Activated CD8-positive, alpha-beta T cell treated with anti-CD3 and anti-CD28 coated beads for 36 hours (primary cell): Measurements from ENCODE around the gene CLTC. TPM values are rescaled to one million over a fixed set of nuclear protein-coding genes. Genes with fewer than 3 reads are reported as not detected.
A peak's percentile ranks its signal among the peaks of the same experiment; 100 is the strongest.

Experiments used
- ATAC-seq: fragments of 200-7000 bp; cut with Tn5 transposase; one replicate; pipeline ENCODE4 v1.10.0; 2021; ENCODE audit warnings: mild to moderate bottlenecking, moderate library complexity
- CTCF ChIA-PET: fragments of 350-600 bp; sonication (Branson Sonifier 250); formaldehyde crosslinking; loops from one replicate; lab custom pipeline; 2021; ENCODE audit warnings: antibody characterized with exemption; lab: Charles Lee
- POLR2A ChIA-PET: fragments of 350-600 bp; sonication (Branson Sonifier 250); formaldehyde crosslinking; loops from one replicate; lab custom pipeline; 2021; ENCODE audit warnings: antibody characterized with exemption; lab: Charles Lee
- DNase-seq: peaks from one replicate; pipeline ENCODE4 v3.0.0-alpha.2; 2020
- H3K27ac Mint-ChIP-seq: one replicate; pipeline ENCODE4 v1.8.0; 2021; ENCODE audit warnings: mild to moderate bottlenecking, mixed read lengths
- H3K27me3 Mint-ChIP-seq: one replicate; pipeline ENCODE4 v1.8.0; 2021; ENCODE audit warnings: mixed read lengths
- H3K36me3 Mint-ChIP-seq: one replicate; pipeline ENCODE4 v1.8.0; 2021; ENCODE audit warnings: low read depth, mixed read lengths
- H3K4me1 Mint-ChIP-seq: one replicate; pipeline ENCODE4 v1.8.0; 2021; ENCODE audit warnings: low read depth, mixed read lengths
- H3K4me3 Mint-ChIP-seq: one replicate; pipeline ENCODE4 v1.8.0; 2021; ENCODE audit warnings: mild to moderate bottlenecking, moderate library complexity, mixed read lengths
- H3K9me3 Mint-ChIP-seq: one replicate; pipeline ENCODE4 v1.8.0; 2021; ENCODE audit warnings: mixed read lengths
- intact Hi-C: fragments of 100-400 bp; cut with micrococcal nuclease; formaldehyde crosslinking; loops from one replicate; pipeline ENCODE4 v1.10.0; 2022
- total RNA-seq, 2 experiments: library from RNA; stranded (reverse); gene quantifications; one replicate each; pipeline ENCODE4 v1.2.3, GENCODE V29; 2021
- TF ChIP-seq, protein P1 (sequence below): fragments of 200-600 bp; IDR thresholded peaks from one replicate; pipeline ENCODE4 v1.8.0; 2022; ENCODE audit warnings: antibody characterized with exemption, mild to moderate bottlenecking

Gene CLTC
- total RNA-seq, 2 experiments from 2014 or later: 137 to 142 TPM

DNA sequence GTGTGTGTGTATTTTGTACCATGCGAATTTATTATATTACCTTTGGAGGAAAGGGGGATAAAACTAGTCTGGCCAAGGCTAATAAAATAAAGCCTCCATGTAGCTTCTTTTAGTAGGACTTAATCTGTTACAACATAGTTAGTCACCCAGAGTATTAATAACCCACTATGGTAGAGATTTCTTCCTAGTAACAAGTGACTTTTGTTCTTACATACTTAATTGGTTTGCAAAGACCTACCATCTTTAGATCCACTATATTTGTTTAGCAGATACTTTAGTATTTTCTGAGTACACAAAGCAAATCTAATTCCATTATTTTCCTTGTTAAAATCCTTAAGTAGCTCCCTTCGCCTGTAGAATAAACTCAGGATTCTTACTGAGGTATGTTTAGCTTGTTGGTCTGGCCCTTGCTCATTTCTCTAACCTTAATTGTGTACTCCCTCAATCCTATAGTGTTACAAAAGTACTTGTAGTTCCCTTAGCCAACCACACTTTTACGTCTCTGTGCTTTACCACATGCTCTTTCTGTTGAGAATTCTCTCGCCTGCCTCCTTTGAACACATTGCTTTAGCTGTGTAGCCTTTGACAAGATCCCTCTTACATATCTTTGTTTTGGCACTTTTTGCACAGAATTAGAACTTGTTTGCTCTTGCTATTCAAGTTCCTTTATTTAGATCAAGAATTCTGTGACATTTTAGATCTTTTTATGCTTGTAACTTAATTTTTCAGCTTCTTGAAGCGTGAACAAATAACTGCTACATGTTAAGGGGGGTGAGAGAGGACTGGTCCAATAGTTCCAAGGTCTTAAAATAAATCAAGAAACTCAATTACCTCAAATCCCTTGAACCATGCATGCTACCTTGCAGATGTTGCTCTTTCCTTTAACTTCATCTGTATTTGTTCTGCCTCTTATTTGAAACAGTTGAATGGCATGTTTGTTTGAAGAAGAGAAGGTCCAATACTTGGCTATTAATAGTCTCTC lies 23.8 kb downstream of the CLTC start:
- no peak for ATAC-seq
- intact Hi-C loops: no loop called here
- Mint-ChIP-seq H3K4me1 (peaks cover 39% of the 10 kb centered on the region), H3K27me3 (no peaks in the 10 kb centered on the region), H3K9me3 (no peaks in the 10 kb centered on the region), H3K27ac (no peak overlapping the region), H3K4me3 (no peak overlapping the region), H3K36me3 (peaks cover 26% of the 10 kb centered on the region)
- CTCF ChIA-PET: interaction anchor here (1.1 to 1.6 kb wide), 3 partner anchors 9 to 40 kb away, joined by 4 read pairs; no protein-coding TSS in a partner anchor
- TF ChIP-seq, protein P1, sequence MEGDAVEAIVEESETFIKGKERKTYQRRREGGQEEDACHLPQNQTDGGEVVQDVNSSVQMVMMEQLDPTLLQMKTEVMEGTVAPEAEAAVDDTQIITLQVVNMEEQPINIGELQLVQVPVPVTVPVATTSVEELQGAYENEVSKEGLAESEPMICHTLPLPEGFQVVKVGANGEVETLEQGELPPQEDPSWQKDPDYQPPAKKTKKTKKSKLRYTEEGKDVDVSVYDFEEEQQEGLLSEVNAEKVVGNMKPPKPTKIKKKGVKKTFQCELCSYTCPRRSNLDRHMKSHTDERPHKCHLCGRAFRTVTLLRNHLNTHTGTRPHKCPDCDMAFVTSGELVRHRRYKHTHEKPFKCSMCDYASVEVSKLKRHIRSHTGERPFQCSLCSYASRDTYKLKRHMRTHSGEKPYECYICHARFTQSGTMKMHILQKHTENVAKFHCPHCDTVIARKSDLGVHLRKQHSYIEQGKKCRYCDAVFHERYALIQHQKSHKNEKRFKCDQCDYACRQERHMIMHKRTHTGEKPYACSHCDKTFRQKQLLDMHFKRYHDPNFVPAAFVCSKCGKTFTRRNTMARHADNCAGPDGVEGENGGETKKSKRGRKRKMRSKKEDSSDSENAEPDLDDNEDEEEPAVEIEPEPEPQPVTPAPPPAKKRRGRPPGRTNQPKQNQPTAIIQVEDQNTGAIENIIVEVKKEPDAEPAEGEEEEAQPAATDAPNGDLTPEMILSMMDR: no peak
- POLR2A ChIA-PET: interaction anchor here (0.6 to 1.2 kb wide), 5 partner anchors 19 to 179 kb away, joined by 3 to 7 read pairs (median 3); partner anchors contain the start of genes CLTC, PTRH2 and VMP1
- DNase-seq: no peak

- POLR2A ChIA-PET: no interaction called here
- Mint-ChIP-seq H3K27me3 (no peaks in the 10 kb centered on the region), H3K9me3 (no peaks in the 10 kb centered on the region), H3K4me1 (peaks cover 40% of the 10 kb centered on the region), H3K36me3 (peaks cover 52% of the 10 kb centered on the region), H3K27ac (no peak overlapping the region), H3K4me3 (no peak overlapping the region)
- no peak for ATAC-seq
- TF ChIP-seq, protein P1: no peak
- DNase-seq: no peak
- CTCF ChIA-PET: no interaction called here
- intact Hi-C loops: no loop called here
These were observed 27.6 kb downstream of the CLTC start for GRCh38 chr17:59647288-59647687.

GRCh38 chr17:59649886-59650285 lies 30.2 kb downstream of the CLTC start:
- H3K27ac Mint-ChIP-seq: no peak overlapping the region
- CTCF ChIA-PET: interaction anchor here (0.6 kb wide), 1 partner anchor 1794 kb away, joined by 3 read pairs; no protein-coding TSS in a partner anchor
- intact Hi-C loops: no loop called here
- H3K27me3 Mint-ChIP-seq: no peaks in the 10 kb centered on the region
- peaks cover 28% of the 10 kb centered on the region for H3K4me1 Mint-ChIP-seq
- no peak overlapping the region for H3K4me3 Mint-ChIP-seq
- H3K36me3 Mint-ChIP-seq: peaks cover 59% of the 10 kb centered on the region
- no peak for ATAC-seq
- TF ChIP-seq, protein P1: no peak
- no peak for DNase-seq
- no peaks in the 10 kb centered on the region for H3K9me3 Mint-ChIP-seq
- POLR2A ChIA-PET: interaction anchor here (1.3 kb wide), 1 partner anchor 28 kb away, joined by 3 read pairs; no protein-coding TSS in a partner anchor

- intact Hi-C loops: no loop called here
These were observed 30.9 kb downstream of the CLTC start for GRCh38 chr17:59650642-59651041.

More at GRCh38 chr17:59650642-59651041, 30.9 kb downstream of the CLTC start:
- DNase-seq (peak; percentile 13), ATAC-seq (no peak)
- ChIA-PET CTCF (interaction anchor here (0.6 to 1.3 kb wide), 2 partner anchors 10 to 1795 kb away, joined by 3 read pairs; no protein-coding TSS in a partner anchor), POLR2A (no interaction called here)
- H3K27me3 Mint-ChIP-seq: no peaks in the 10 kb centered on the region
- H3K27ac Mint-ChIP-seq: no peak overlapping the region
- no peak overlapping the region for H3K4me3 Mint-ChIP-seq
- H3K9me3 Mint-ChIP-seq: no peaks in the 10 kb centered on the region
- TF ChIP-seq, protein P1: no peak
- H3K4me1 Mint-ChIP-seq: peaks cover 28% of the 10 kb centered on the region
- peaks cover 63% of the 10 kb centered on the region for H3K36me3 Mint-ChIP-seq
